HG03520 (cell line): ENCODE results near the gene TMBIM6.
"Not testable (repeated sequence)": the region's sequence is repeated elsewhere in the genome, so short reads cannot be mapped to it uniquely, and the experiment has no call there.

Experiments used
- ATAC-seq: cut with Tn5 transposase; IDR thresholded peaks from one replicate; pipeline ENCODE4 v1.9.1; 2021; ENCODE audit warnings: mild to moderate bottlenecking, moderate library complexity; ENCODE audit not compliant: unreplicated experiment

TMBIM6 gene

DNA sequence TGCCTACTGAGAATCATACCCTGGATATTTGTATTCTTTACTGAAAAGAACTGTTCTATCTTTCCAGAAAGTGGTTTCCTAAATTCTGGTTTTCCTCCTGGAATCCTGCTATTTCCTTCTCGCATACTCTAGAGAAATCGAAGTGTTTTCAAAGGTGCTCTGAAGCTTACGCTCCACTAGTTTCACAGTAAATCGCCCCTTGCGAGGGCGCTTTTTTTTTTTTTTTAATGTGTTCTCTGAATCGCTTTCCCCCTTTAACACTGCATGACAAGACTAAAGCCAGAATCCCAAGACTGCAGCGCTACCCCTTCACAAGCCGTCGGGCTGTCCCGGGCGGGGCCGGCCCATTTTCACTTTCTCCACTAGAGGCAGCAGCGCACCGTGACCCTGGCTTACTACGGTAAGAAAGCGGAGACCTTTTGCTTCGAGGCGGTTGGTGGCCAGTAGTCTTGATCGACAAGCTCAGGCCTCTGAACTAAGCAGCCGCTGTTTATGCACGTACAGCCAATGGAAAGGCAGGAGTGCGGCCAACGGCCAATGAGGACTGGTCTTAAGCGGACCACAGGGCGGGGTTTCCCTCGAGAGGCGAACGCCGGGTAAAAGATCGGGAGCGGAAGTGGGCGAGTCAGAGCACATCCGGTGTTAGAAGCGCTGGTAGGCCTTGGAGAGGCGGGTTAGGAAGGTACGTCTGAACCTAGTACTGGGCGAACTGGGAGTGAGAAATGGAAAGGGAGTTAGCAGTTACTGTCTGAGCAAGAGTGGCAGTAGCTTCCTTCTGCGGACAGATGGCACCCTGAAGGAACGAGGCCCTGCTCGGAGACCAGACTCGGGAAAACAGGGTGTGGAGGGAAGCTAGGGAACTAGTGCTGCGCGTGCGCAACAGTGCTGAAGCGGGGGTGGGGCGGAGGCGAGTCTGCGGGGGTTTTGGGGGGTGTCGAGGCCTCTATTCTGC lies at the start of gene TMBIM6:
TSS of gene TMBIM6 (plus strand) at position 628 of the 952 bp plus-strand sequence. CDS start 10,937 bp downstream, outside the sequence.
- ATAC-seq: peak; percentile 96

GRCh38 chr12:49692851-49693250 lies 48.5 kb upstream of the TMBIM6 start:
- no peak for ATAC-seq

DNA sequence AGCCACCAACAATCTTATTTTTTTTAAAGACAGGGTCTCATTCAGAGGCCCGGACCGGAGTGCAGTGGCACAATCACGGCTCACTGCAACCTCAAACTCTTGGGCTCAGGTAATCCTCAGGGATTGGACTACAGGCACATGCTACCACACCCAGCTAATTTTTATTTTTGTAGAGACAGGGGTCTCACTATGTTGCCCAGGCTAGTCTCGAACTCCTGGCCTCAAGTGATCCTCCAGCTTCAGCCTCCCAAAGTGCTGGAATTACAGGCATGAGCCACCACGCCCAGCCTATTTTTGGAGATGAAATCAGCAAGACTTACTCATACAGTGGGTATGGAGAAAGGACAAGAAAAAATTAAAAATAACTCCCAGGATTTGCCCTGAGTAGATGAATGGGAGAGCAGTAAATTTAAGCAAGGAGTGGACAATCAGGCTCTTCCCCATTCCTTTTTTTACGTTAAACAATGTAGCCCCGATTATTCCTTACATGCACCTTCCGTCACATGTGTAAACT lies 47.4 kb upstream of the TMBIM6 start:
- ATAC-seq: no peak

DNA sequence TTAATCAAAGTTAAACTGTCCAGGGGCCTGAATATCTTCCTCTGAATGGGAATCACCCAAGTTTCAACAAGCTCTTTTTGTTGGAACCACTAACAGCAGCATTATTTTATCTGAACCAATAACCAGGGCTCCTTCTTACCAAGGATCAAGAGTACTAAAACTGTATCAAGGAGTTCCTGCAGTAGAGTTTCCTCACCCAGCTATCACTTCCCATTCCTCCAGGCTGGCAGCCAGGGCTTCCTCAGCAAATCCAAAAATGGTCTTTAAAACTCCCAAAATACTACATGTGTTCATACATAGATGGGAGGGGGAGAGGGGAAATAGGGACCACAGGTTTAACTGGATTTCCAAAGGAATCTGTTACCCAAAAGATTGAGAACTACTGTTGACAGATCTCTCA lies 44.6 kb upstream of the TMBIM6 start:
- ATAC-seq: no peak

- no peak for ATAC-seq
These were observed 43.5 kb upstream of the TMBIM6 start for GRCh38 chr12:49697808-49698207.

DNA sequence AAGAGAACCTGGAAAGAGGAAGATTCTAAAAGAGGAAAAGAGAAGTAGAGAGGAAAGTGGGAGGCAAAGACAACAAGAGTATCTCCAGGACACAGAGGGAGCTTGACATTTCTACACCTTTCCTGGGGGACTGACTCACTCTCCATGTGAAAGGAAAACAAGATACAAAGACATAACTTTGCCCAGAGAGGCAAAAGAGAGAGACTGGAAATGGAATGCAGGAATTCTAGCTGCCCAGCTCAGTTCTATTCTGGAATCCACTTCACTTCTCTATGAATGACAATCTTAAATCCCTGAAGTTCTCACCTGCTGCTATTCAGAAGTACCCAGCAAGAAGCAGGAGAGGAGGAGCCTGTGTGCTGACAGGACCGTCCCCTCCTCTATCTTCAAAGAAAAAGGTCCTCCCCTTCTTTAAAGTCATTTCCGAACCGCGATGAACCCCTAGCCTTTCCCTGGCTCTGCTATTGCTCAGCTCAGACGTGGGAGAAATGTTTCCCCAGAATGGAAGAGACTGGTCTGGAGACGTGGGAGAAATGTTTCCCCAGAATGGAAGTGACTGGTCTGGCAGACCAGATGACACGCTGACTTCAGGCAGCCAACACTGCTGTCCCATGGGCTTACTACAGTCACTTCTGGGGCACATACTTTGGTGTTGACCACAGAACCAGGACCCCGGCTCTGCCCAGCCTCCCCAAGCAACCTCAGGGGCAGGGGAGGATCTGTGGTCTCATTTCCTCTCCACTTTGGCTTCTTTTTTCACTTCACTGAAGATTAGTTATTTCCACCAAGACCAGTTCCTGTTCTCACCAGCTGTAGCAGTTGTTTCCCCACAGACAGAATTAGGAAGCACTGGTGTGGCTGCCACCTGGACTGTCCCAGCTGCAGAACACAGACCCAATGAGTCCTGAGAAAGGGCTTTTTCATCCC lies 42.5 kb upstream of the TMBIM6 start:
- peak; percentile 55 for ATAC-seq

- ATAC-seq: no peak
These were observed 39.3 kb upstream of the TMBIM6 start for GRCh38 chr12:49702009-49702408.

- no peak for ATAC-seq
These were observed 38.6 kb upstream of the TMBIM6 start for GRCh38 chr12:49702676-49703215.

DNA sequence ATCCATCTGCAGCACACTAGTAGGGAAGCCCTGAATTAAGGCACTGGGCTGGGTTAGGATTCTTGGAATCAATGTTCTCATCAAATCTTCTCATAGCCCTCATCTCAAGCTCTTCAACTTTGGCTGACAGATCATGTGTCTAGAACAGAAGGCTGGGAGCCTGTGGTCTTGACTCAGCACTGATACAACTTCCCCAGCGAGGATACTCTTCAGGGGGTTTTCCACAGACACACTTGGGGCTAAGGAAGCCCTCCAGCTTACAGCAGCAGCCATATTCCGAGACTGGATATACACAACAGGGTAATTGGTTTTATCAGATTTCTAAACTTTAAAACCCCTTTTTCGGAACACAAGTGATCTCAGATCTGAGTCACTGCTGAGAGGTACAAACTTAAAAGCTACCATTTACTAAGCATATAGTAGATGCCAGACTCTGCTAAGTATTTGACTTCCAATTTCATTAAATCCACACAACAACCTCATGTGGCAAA lies 37.7 kb upstream of the TMBIM6 start:
- no peak for ATAC-seq

- no peak for ATAC-seq
These were observed 35.8 kb upstream of the TMBIM6 start for GRCh38 chr12:49705479-49706134.

- ATAC-seq: no peak
These were observed 34.8 kb upstream of the TMBIM6 start for GRCh38 chr12:49706351-49707127.

- peak; percentile 80 for ATAC-seq
These were observed 34.1 kb upstream of the TMBIM6 start, which contains the start of gene FMNL3 for GRCh38 chr12:49707128-49707811. TSS of gene FMNL3 (minus strand) at chr12:49707405. CDS start at chr12:49707180, 225 bp downstream.

GRCh38 chr12:49707812-49708147 lies 33.6 kb upstream of the TMBIM6 start:
- ATAC-seq: no peak

DNA sequence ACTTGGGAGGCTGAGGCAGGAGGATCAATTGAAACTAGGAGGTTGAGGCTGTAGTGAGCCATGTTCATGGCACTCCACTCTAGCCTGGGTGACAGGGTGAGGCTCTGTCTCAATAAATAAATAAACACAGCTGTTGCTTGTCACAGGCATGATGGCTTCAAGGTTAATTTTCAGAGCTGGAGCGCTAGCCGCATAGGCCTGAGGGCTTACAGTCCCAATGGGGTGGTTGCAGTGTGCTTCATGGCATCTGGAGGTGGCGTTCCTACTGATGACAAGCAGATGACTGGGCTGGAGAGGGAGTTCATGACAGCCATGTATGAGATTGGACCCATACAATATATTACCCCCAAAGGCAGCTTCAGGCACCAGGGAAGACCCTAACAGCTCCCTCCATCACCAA lies 32.5 kb upstream of the TMBIM6 start:
- no peak for ATAC-seq

- not testable (repeated sequence) for ATAC-seq
These were observed 27.4 kb upstream of the TMBIM6 start for GRCh38 chr12:49713952-49714351.

GRCh38 chr12:49716553-49716952 lies 24.8 kb upstream of the TMBIM6 start:
- no peak for ATAC-seq

GRCh38 chr12:49717800-49718199 lies 23.6 kb upstream of the TMBIM6 start:
- ATAC-seq: not testable (repeated sequence)

- no peak for ATAC-seq
These were observed 21.1 kb upstream of the TMBIM6 start for GRCh38 chr12:49720214-49720613.

DNA sequence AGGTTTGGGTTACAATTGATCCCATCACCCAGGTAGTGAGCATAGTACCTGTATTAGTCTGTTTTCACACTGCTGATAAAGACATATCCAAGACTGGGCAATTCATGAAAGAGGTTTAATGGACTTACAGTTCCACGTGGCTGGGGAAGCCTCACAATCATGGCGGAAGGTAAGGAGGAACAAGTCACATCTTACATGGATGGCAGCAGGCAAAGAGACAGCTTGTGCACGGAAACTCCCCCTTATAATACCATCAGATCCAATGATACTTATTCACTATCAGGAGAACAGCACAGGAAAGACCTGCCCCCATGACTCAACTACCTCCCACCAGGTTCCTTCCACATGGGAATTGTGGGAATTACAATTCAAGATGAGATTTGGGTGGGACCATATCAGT lies 20.0 kb upstream of the TMBIM6 start:
- not testable (repeated sequence) for ATAC-seq
